Peyer's patch (tissue), 4 donors: ENCODE data around the gene MACROD2.

Experiments
- POLR2A ChIP-seq, 2 donors: fragments of 450-650 bp; IDR thresholded peaks; one replicate each; pipeline ENCODE4 v1.5.1; 2017; ENCODE audit warnings: antibody characterized with exemption in 2 of 2, mild to moderate bottlenecking in 2 of 2, moderate library complexity in 2 of 2
- TF ChIP-seq, protein P1 (sequence below), 6 experiments: fragments of 450-650 bp in 4 of 6; fragments of 200-600 bp in 2 of 6; sonication (generic) in 1 of 6; IDR thresholded peaks; one replicate each; pipeline ENCODE4 v1.5.1; 2017 to 2019; ENCODE audit warnings: antibody characterized with exemption in 6 of 6, mild to moderate bottlenecking in 3 of 6, moderate library complexity in 1 of 6

DNA sequence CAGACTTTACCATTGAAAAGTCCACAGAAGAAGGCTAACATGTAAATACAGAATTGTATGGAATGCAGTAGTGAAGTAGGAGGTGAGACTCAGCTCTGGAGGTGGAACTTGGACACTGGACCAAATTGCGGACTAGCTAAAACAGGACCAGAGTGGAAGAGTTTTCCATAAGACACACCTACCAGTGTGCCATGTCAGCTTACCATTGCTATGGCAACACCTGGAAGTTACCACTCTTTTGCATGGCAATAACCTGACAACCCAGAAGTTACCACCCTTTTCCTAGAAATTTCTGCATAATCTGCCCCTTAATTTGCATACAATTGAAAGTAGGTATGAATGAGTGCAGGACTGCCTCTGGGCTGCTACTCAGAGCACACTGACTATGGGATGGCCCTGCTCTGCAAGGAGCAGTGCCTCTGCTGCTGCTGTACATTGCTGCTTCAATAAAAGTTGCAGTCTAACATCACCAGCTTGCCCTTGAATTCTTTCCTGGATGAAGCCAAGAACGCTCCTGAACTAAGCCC, 911.7 kb downstream of the MACROD2 start:
- TF ChIP-seq, protein P1, sequence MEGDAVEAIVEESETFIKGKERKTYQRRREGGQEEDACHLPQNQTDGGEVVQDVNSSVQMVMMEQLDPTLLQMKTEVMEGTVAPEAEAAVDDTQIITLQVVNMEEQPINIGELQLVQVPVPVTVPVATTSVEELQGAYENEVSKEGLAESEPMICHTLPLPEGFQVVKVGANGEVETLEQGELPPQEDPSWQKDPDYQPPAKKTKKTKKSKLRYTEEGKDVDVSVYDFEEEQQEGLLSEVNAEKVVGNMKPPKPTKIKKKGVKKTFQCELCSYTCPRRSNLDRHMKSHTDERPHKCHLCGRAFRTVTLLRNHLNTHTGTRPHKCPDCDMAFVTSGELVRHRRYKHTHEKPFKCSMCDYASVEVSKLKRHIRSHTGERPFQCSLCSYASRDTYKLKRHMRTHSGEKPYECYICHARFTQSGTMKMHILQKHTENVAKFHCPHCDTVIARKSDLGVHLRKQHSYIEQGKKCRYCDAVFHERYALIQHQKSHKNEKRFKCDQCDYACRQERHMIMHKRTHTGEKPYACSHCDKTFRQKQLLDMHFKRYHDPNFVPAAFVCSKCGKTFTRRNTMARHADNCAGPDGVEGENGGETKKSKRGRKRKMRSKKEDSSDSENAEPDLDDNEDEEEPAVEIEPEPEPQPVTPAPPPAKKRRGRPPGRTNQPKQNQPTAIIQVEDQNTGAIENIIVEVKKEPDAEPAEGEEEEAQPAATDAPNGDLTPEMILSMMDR (IDR thresholded peaks at IDR 0.05) = no peak
- no peak for TF ChIP-seq POLR2A (IDR thresholded peaks at IDR 0.05)
